Fibroblast of lung (primary cell): ENCODE results near the gene ARHGAP28.

Experiments
- EZH2 ChIP-seq: IDR thresholded peaks from 2 replicates; pipeline ENCODE4 v1.5.1; 2012; ENCODE audit warnings: low read length, control low read depth, mild to moderate bottlenecking; ENCODE audit errors: missing control alignments
- TF ChIP-seq, protein P1 (sequence below), 2 donors: IDR thresholded peaks in 1 of 2; conservative IDR thresholded peaks in 1 of 2; 1 replicate in 1 of 2; 2 replicates in 1 of 2; pipeline ENCODE4 v1.5.1; 2011 to 2012; ENCODE audit warnings: low read length in 2 of 2, control low read depth in 1 of 2, inconsistent platforms in 1 of 2, low read depth in 1 of 2, mild to moderate bottlenecking in 1 of 2

DNA sequence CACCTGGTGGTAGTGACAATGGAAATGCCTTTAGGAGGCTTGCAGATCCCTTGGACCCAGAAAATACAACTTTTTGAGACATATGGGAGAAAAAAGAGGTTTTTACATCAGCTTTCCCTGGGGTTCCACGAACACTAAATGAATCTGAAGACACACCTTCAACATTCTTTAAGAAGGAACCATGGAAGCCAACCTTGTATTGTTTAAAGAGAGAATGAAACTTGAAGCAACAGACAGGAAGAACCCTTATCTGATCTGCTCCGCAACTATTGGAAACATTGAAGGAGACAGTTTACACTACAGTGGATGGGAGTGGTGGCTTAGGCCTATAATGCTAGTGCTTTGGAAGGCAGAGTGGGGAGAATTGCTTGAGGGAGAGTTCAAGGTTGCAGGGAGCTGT lies 197.6 kb downstream of the ARHGAP28 start:
- TF ChIP-seq, protein P1, sequence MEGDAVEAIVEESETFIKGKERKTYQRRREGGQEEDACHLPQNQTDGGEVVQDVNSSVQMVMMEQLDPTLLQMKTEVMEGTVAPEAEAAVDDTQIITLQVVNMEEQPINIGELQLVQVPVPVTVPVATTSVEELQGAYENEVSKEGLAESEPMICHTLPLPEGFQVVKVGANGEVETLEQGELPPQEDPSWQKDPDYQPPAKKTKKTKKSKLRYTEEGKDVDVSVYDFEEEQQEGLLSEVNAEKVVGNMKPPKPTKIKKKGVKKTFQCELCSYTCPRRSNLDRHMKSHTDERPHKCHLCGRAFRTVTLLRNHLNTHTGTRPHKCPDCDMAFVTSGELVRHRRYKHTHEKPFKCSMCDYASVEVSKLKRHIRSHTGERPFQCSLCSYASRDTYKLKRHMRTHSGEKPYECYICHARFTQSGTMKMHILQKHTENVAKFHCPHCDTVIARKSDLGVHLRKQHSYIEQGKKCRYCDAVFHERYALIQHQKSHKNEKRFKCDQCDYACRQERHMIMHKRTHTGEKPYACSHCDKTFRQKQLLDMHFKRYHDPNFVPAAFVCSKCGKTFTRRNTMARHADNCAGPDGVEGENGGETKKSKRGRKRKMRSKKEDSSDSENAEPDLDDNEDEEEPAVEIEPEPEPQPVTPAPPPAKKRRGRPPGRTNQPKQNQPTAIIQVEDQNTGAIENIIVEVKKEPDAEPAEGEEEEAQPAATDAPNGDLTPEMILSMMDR (conservative IDR thresholded peaks at IDR 0.05 in 1 of 2, IDR thresholded peaks at IDR 0.05 in 1 of 2; ENCODE audit: low read depth in 1 of 2, low read length in 2 of 2) = no peak
- TF ChIP-seq EZH2 = no peak
